ENCODE data around the gene TTLL6. TPM values are rescaled to one million over a fixed set of nuclear protein-coding genes. Genes with fewer than 3 reads are reported as not detected.
"Not testable (repeated sequence)": the region's sequence is repeated elsewhere in the genome, so short reads cannot be mapped to it uniquely, and the experiment has no call there.

TTLL6 gene
- polyA plus RNA-seq, 1 donor from 2014 or later, result not detected

DNA sequence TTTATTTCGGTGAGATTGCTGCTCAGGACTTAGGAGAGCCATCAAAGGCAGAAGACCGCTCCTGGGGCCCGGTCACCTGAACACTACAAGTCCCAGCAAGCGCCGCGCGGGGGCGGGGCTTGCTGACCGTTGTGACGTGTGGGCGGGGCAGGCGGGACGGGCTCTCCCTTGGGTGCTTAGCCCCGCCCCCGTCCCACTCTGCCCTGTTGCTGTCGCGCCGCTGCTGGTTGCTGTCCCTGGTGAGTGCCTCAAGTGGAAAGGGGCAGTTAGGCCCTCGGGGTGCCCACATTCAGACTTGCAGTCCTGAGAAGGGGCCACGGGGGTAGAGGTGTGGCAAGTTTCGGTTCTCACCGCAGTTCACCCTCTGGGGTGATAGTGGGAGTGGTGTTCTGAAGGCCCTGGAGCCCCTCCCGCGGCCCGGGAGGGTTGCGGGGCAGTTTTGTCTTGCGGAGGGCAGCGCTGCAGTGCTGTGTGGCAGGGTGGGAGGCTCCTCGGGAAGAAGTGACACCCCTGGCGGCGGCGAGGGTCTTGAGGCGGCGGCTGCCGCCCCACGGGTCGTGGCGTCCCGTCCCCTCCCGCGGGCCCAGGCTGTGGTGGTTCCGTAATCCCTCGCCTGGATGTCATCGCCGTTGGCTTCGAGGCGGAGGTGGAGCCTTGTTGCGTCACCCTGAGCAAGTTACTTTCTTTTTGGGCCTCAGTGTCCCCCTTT is 14.0 kb upstream of the TTLL6 start, which contains the start of gene CALCOCO2:
Gene CALCOCO2, plus strand, starts transcription at position 196 of the 709 bp plus-strand sequence. CDS start 10,673 bp downstream, outside the sequence.
- Mint-ChIP-seq H3K27me3 (peaks cover 8% of the 10 kb centered on the region), H3K36me3 (no peaks in the 10 kb centered on the region), H3K27ac (peak within 1 kb of the TSS; percentile 92 to 100 (median 98)), H3K4me1 (peaks cover 18 to 29% (median 25%) of the 10 kb centered on the region in 3 donors), H3K9me3 (no peaks in the 10 kb centered on the region), H3K4me3 (peak within 1 kb of the TSS; percentile 94 to 100 (median 98))

DNA sequence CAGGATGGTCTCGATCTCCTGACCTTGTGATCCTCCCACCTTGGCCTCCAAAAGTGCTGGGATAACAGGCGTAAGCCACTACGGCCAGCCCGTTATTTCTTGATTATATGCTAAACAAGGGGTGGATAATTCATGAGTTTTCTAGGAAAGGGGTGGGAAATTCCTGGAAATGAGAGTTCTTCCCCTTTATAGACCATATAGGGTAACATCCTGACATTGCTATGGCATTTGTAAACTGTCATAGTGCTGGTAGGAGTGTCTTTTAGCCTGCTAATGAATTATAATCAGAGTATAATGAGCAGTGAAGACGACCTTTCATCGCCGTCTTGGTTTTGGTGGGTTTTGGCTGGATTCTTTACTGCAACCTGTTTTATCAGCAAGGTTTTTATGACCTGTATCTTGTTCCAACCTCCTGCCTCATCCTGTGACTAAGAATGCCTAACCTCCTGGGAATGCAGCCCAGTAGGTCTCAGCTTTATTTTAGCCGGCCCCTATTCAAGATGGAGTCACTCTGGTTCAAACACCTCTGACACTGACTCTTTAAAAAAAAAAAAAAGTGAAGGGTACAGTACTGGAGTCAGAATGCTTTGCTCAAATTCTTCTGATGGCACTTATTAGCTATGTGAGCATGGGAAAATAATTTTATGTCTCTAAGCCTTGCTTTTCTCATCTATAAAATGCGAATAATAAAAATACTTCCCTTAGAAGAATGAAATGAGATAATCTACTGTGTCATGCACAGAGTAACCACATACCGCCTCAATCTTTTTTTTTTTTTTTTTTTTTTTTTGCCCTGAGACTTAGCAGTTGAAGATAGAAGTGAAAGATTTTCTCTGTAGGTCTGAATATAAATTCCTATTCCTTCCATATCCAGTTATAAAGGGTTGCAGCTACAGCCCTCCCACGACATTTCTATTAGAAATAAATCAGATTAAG is 8.7 kb upstream of the TTLL6 start:
- no peak overlapping the region for H3K4me3 Mint-ChIP-seq
- no peaks in the 10 kb centered on the region for H3K36me3 Mint-ChIP-seq
- H3K27me3 Mint-ChIP-seq, result peaks cover 23% of the 10 kb centered on the region
- H3K4me1 Mint-ChIP-seq, result peaks cover under 1 to 3% (median 2%) of the 10 kb centered on the region in 3 donors
- no peak overlapping the region for H3K27ac Mint-ChIP-seq
- H3K9me3 Mint-ChIP-seq, result no peaks in the 10 kb centered on the region

DNA sequence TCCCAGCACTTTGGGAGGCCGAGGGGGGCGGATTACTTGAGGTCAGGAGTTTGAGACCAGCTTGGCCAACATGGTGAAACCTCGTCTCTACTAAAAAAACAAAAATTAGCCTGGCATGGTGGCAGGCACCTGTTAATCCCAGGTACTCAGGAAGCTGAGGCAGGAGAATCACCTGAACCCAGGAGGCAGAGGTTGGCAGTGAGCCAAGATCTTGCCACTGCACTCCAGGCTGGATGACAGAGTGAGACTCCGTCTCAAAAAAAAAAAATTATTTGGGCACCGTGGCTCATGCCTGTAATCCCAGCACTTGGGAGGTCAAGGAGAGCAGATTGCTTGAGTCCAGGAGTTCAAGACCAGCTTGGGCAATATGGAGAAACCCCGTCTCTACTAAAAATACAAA is 3.9 kb upstream of the TTLL6 start:
- not testable (repeated sequence) for H3K9me3 Mint-ChIP-seq, H3K4me3 Mint-ChIP-seq, H3K27ac Mint-ChIP-seq, H3K36me3 Mint-ChIP-seq
- H3K4me1 Mint-ChIP-seq, result peaks cover 8 to 10% (median 8%) of the 10 kb centered on the region in 3 donors
- H3K27me3 Mint-ChIP-seq, result peaks cover 28% of the 10 kb centered on the region

DNA sequence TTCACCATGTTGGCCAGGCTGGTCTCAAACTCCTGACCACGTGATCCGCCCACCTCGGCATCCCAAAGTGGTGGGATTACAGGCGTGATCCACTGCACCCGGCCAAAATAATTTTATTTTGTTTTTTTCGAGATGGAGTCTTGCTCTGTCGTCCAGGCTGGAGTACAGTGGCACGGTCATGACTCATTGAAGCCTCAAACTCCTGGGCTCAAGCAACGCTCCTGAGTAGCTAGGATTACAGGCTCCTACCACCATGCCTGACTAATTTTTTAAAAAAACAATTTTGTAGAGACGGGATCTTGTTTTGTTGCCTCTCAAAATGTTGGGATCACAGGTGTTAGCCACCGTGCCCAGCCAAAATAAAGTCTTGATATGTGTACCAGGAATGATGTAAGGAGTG is 2.4 kb upstream of the TTLL6 start:
- peaks cover 8 to 15% (median 10%) of the 10 kb centered on the region in 3 donors for H3K4me1 Mint-ChIP-seq
- H3K9me3 Mint-ChIP-seq, result peaks cover 0 to 1% (median 0%) of the 10 kb centered on the region in 3 donors
- H3K27me3 Mint-ChIP-seq, result peaks cover 28% of the 10 kb centered on the region
- H3K4me3 Mint-ChIP-seq, result peak overlapping the region in 1 of 4 donors; percentile 35
- no peaks in the 10 kb centered on the region for H3K36me3 Mint-ChIP-seq
- no peak overlapping the region for H3K27ac Mint-ChIP-seq

DNA sequence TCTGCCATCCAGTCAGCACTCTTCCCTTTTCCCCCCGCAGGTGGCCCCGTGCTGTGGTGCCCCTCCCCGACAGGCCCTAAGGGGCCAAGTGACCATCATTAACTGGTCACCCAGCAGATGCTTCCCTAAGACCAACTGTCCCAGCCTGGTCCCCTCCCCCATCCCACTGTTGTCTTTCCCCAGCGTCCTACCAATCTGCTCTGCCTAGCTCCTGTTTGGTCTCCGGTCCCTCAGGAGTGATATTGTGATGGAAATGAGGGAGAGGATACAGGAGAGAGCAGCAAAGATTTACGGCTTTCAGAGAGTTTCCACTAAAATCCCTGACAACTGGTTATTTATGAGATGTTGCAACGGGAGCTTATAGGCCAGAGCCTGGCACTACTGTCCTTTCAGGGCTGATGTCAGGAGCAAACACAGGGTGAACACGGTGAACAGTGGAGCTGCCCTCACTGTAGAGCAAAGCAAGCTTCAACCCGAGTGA is 1.4 kb upstream of the TTLL6 start:
- peak overlapping the region in 2 of 3 donors; percentile 28 to 95 for H3K27ac Mint-ChIP-seq
- no peaks in the 10 kb centered on the region for H3K36me3 Mint-ChIP-seq
- H3K9me3 Mint-ChIP-seq, result peaks cover 0 to 1% (median 0%) of the 10 kb centered on the region in 3 donors
- H3K4me3 Mint-ChIP-seq, result peak overlapping the region in 2 of 4 donors; percentile 19 to 54
- peaks cover 8 to 15% (median 10%) of the 10 kb centered on the region in 3 donors for H3K4me1 Mint-ChIP-seq
- H3K27me3 Mint-ChIP-seq, result peaks cover 23% of the 10 kb centered on the region

DNA sequence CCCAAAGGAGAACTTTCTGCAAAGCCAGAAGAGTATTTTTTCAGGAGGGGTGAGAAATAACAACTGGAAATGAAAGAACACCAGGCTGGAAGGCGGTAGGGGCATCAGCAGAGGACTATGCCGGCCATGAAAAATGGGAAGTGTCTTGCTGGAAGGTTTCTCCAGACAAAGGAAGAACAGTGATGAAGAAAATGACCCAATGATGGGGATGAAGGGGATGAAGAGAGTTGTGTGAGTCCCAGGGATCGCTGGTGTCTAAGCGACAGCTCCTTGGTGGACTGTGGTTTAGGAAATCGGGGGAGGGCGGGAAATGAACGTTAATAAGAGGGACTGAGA is 623 bp downstream of the TTLL6 start:
- Mint-ChIP-seq H3K4me1 (peaks cover 8 to 15% (median 10%) of the 10 kb centered on the region in 3 donors), H3K27ac (no peak overlapping the region), H3K9me3 (peaks cover 0 to 1% (median 0%) of the 10 kb centered on the region in 3 donors), H3K27me3 (peaks cover 24% of the 10 kb centered on the region), H3K36me3 (no peaks in the 10 kb centered on the region), H3K4me3 (peak overlapping the region; percentile 46 to 95 (median 83))

DNA sequence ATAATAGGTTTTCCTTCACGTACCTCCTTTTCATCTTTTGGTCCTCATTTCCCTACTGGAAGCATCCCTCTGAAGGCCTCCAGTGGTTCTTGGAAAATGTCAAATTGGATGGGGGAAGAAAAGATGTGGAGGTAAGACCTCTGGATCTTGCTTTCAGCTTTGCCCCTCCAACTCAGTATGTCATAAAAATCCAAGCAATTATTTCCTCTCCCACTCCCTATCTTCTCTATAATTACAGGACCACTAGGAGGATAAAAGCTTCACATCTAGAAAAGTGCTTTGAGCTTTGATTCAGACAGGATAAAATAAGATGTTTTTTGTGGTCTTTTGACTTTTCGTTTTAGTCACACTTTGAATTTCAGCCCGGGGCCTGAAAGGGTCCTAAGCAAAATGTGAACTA is 1.7 kb downstream of the TTLL6 start:
- H3K4me3 Mint-ChIP-seq, result peak overlapping the region in 1 of 4 donors; percentile 46
- H3K4me1 Mint-ChIP-seq, result peaks cover 8 to 15% (median 10%) of the 10 kb centered on the region in 3 donors
- peaks cover 0 to 1% (median 0%) of the 10 kb centered on the region in 3 donors for H3K9me3 Mint-ChIP-seq
- H3K36me3 Mint-ChIP-seq, result no peaks in the 10 kb centered on the region
- peaks cover 16% of the 10 kb centered on the region for H3K27me3 Mint-ChIP-seq
- no peak overlapping the region for H3K27ac Mint-ChIP-seq

DNA sequence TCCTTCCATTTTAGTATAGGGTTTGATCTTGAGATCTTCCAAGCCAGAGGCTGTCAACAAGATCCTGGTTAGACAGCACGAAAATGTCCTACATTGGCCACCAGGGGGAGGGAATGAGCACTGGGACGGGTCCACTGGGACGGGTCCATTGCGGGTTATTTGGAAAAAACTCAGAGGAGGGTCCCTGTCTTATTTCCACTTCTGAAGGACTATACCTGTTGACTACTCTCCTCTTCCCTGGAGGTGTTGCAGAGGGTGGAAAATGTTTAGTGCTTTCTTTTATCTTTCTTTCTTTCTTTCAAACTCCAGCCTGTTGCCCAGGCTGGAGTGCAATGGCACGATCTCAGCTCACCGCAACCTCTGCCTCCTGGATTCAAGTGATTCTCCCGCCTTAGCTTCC is 2.5 kb downstream of the TTLL6 start:
- no peak overlapping the region for H3K27ac Mint-ChIP-seq
- H3K4me1 Mint-ChIP-seq, result peaks cover 8 to 15% (median 10%) of the 10 kb centered on the region in 3 donors
- H3K9me3 Mint-ChIP-seq, result no peaks in the 10 kb centered on the region
- H3K27me3 Mint-ChIP-seq, result peaks cover 12% of the 10 kb centered on the region
- H3K4me3 Mint-ChIP-seq, result no peak overlapping the region
- no peaks in the 10 kb centered on the region for H3K36me3 Mint-ChIP-seq

DNA sequence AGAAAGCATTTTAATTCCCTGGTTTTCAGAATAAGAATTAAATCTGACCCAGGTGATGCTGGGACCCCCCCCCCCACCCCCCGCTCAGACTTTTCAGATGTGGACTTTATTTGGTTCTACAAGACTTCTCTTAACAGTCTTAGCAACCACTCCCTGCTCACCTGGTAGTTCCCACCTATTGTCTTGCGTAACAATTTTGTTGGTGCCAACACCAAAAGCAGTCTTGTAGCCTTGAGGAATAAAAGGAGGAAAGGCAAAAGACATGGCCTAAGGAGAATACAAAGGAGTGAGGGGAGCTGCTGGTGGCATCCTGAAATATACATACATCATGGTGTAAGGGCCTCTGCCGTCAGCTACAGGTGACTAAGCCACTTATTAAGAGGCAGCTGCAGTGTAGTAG is 5.0 kb downstream of the TTLL6 start:
- Mint-ChIP-seq H3K36me3 (no peaks in the 10 kb centered on the region), H3K4me3 (no peak overlapping the region), H3K9me3 (no peaks in the 10 kb centered on the region), H3K4me1 (peaks cover 5 to 14% (median 5%) of the 10 kb centered on the region in 3 donors), H3K27me3 (peaks cover 9% of the 10 kb centered on the region), H3K27ac (no peak overlapping the region)

DNA sequence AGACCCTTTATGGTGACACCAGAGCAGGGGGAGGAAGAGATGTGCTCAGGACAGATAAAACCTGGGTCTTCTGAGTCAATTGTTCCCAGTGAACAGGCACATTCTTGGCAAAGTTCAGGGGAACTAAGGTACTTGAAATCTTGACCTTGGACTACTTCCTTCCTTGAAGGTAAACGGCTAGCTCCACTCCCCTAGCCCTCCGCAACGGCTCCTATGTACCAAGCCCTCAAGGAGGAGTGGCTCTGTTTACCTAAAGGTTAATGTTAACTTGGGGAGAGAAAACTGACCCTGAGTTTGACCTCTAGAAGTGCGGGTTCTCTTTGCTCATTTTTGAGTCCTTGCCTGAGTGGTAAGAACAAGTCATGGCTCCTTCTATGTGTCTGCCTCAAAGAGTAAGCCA is 7.8 kb downstream of the TTLL6 start:
- no peak overlapping the region for H3K4me3 Mint-ChIP-seq

DNA sequence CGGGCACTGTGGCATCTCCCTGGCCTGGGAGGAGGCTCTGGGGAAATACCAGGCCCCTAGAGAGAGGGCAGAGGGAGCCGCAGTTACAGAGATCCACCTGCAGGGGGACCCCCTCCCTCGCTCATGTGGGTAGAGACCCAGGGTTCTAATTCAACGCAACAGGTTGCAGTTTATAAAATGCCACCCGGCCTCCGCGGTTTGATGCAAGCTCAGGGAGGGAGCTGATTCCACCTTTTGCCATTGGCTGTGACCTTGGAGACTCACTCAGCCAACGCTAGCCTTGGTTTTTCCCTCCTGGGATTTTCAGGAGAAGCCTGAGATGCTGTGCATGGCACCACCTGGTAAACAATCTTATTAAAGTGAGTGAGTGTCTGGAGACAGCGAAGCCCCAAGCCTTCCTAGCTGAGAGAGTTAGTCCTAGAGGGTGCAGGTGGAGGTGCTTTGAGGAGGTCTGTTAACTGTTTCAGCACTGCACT is 12.1 kb downstream of the TTLL6 start:
- peaks cover 5% of the 10 kb centered on the region for H3K27me3 Mint-ChIP-seq
- no peaks in the 10 kb centered on the region for H3K4me1 Mint-ChIP-seq
- H3K9me3 Mint-ChIP-seq, result no peaks in the 10 kb centered on the region
- no peak overlapping the region for H3K27ac Mint-ChIP-seq
- peaks cover 3% of the 10 kb centered on the region for H3K36me3 Mint-ChIP-seq
- no peak overlapping the region for H3K4me3 Mint-ChIP-seq

More for the DNA sequence above, 7.8 kb downstream of the TTLL6 start:
- H3K27ac Mint-ChIP-seq, result no peak overlapping the region
- no peaks in the 10 kb centered on the region for H3K36me3 Mint-ChIP-seq
- no peaks in the 10 kb centered on the region for H3K4me1 Mint-ChIP-seq
- no peaks in the 10 kb centered on the region for H3K9me3 Mint-ChIP-seq
- H3K27me3 Mint-ChIP-seq, result peaks cover 7% of the 10 kb centered on the region

DNA sequence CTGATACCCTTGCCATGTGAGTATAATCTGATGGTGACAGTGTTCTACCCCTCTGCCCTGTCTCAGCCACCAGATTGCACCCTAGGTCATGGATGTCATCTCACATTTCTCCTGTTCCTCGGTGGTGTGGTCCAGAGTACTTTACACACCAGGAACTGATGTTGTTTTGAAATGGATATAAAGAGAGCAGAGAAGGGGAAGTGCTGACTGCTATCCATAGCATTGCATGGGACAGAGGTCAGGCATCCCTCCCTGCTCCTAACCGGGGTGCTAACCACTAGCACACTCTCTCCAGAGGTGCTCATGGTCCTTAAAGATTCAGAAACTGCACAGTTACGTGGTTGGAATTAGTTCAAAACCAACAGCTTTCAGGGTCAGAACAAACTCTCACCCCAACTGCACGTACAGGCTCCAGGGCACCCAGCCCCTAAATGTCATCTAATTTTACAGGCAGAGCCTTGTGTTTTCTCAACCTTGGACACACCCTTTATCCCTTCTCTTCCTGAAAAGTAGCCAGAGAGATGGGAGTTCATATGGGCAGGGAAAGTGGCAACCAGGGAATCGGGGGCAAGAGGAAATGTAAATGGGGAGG is 16.3 kb downstream of the TTLL6 start:
- no peak overlapping the region for H3K4me3 Mint-ChIP-seq
- H3K9me3 Mint-ChIP-seq, result no peaks in the 10 kb centered on the region
- H3K27ac Mint-ChIP-seq, result no peak overlapping the region
- peaks cover 14% of the 10 kb centered on the region for H3K27me3 Mint-ChIP-seq
- peaks cover 3% of the 10 kb centered on the region for H3K36me3 Mint-ChIP-seq
- H3K4me1 Mint-ChIP-seq, result no peaks in the 10 kb centered on the region

DNA sequence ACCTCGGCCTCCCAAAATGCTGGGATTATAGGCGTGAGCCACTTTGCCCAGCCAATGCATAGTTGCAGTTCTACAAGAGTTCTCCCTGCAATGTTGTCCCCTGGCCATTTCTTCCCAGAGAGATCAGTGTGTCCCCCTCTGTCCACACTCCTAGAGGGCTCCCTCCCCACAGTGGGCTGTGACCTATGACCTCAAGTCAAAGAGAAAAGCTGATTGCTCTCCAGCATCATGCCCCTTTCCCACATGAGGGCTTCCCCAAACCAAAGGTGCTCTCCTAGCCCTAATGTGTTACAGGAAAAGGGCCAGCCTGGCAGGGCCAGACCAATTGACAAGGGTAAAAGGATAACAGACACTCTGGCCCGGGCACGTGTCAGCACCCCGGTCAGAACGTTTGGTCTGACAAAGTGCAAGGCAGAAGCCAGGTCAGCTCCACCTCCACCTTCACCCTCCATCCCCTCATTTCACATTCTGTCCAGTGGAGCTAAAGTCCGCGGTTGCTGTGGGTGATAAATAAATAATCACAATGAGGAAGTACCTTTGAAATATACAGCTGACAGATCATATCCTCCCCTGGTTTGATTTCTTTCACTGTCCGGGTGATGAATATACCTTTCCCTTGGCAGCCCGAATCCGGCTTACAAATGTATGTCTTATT is 17.8 kb downstream of the TTLL6 start:
- Mint-ChIP-seq H3K4me3 (no peak overlapping the region), H3K27ac (peak overlapping the region in 1 of 3 donors; percentile 53), H3K9me3 (no peaks in the 10 kb centered on the region), H3K4me1 (no peaks in the 10 kb centered on the region), H3K27me3 (peaks cover 16% of the 10 kb centered on the region), H3K36me3 (peaks cover 3% of the 10 kb centered on the region)

DNA sequence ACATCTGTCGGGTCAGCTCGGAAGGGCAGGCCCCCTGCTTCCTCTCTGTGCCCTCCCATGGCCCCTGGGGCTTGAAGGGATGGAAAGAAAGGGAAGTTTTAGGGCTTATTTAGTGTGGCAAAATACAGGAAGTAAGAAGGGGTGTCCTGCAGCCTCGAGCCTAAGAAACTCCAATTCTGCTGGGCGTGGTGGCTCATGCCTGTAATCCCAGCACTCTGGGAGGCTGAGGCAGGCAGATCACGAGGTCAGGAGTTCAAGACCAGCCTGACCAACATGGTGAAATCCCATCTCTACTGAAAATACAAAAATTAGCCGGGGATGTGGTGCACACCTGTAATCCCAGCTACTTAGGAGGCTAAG is 20.9 kb downstream of the TTLL6 start:
- not testable (repeated sequence) for H3K36me3 Mint-ChIP-seq, H3K27ac Mint-ChIP-seq, H3K4me3 Mint-ChIP-seq, H3K4me1 Mint-ChIP-seq, H3K9me3 Mint-ChIP-seq
- H3K27me3 Mint-ChIP-seq, result peaks cover 31% of the 10 kb centered on the region

Measured in IgD-negative memory B cell (primary cell).